Endodermal cell (in vitro differentiated cells): ENCODE data around the gene NEURL3. TPM values are rescaled to one million over a fixed set of nuclear protein-coding genes. Genes with fewer than 3 reads are reported as not detected.
A peak's percentile ranks its signal among the peaks of the same experiment; 100 is the strongest.

Experiments
- DNase-seq: peaks from one replicate; pipeline ENCODE4 v3.0.0-alpha.2; 2017
- H3K27ac ChIP-seq: 2 replicates; pipeline ENCODE4 v1.5.1; 2013; ENCODE audit warnings: mild to moderate bottlenecking, low read depth, low read length, moderate library complexity
- H3K27me3 ChIP-seq: 2 replicates; pipeline ENCODE4 v1.6.1; 2013; ENCODE audit warnings: mild to moderate bottlenecking, low read length, moderate library complexity; ENCODE audit not compliant: insufficient read depth, control insufficient read depth, poor library complexity, severe bottlenecking
- H3K36me3 ChIP-seq: 2 replicates; pipeline ENCODE4 v1.7.0; 2013; ENCODE audit warnings: mild to moderate bottlenecking, low read length, moderate library complexity; ENCODE audit not compliant: control insufficient read depth, insufficient read depth
- H3K4me1 ChIP-seq: one replicate; pipeline ENCODE4 v1.7.0; 2013; ENCODE audit warnings: low read length; ENCODE audit not compliant: control insufficient read depth, insufficient read depth
- H3K4me3 ChIP-seq: 2 replicates; pipeline ENCODE4 v1.5.1; 2013; ENCODE audit warnings: mild to moderate bottlenecking, low read length, moderate library complexity
- H3K9ac ChIP-seq: 2 replicates; pipeline ENCODE4 v1.6.1; 2013; ENCODE audit warnings: mild to moderate bottlenecking, low read length, moderate library complexity; ENCODE audit not compliant: poor library complexity, severe bottlenecking; ENCODE audit errors: extremely low read depth
- H3K9me3 ChIP-seq: 2 replicates; pipeline ENCODE4 v1.6.1; 2013; ENCODE audit warnings: mild to moderate bottlenecking, low read length, moderate library complexity; ENCODE audit not compliant: control insufficient read depth
- H3K27ac Mint-ChIP-seq: 2 replicates; pipeline ENCODE4 v1.8.0; 2020; ENCODE audit warnings: mixed read lengths
- H3K27me3 Mint-ChIP-seq: 2 replicates; pipeline ENCODE4 v1.8.0; 2021; ENCODE audit warnings: mild to moderate bottlenecking, mixed read lengths; ENCODE audit not compliant: insufficient read depth
- H3K36me3 Mint-ChIP-seq: 2 replicates; pipeline ENCODE4 v1.8.0; 2020; ENCODE audit warnings: low read depth, mixed read lengths
- H3K4me1 Mint-ChIP-seq: 2 replicates; pipeline ENCODE4 v1.8.0; 2020; ENCODE audit warnings: mixed read lengths
- H3K4me3 Mint-ChIP-seq: 2 replicates; pipeline ENCODE4 v1.8.0; 2020; ENCODE audit warnings: mild to moderate bottlenecking, moderate library complexity, mixed read lengths
- H3K9me3 Mint-ChIP-seq: 2 replicates; pipeline ENCODE4 v1.8.0; 2020; ENCODE audit warnings: mild to moderate bottlenecking, mixed read lengths
- WGBS, 2 experiments: methylation state at CpG; one replicate each; pipeline versions ENCODE4 v1.1.5 to v1.1.7; 2013; ENCODE audit warnings: missing lambda C conversion rate in 2 of 2, mixed read lengths in 1 of 2; ENCODE audit not compliant: insufficient coverage in 1 of 2, insufficient read length in 1 of 2; 5-methylcytosine and 5-hydroxymethylcytosine counted together
- total RNA-seq, 2 donors: library from RNA; stranded (reverse); fragmentation: NEBNext Ultra II Directional in 1 of 2; extraction: Animal tissue kit (Norgen Biotek cat#: 25700) in 1 of 2; gene quantifications; 2 replicates in 1 of 2; 3 replicates in 1 of 2; pipeline ENCODE4 v1.2.1, GENCODE V29; 2021
- TF ChIP-seq, protein P1 (sequence below): fragments of 200-600 bp; sonication (generic); conservative IDR thresholded peaks from 2 replicates; pipeline ENCODE4 v1.5.0; 2021; ENCODE audit warnings: antibody characterized with exemption, mild to moderate bottlenecking

The NEURL3 gene
- total RNA-seq, 2 donors from 2014 or later = not detected

DNA sequence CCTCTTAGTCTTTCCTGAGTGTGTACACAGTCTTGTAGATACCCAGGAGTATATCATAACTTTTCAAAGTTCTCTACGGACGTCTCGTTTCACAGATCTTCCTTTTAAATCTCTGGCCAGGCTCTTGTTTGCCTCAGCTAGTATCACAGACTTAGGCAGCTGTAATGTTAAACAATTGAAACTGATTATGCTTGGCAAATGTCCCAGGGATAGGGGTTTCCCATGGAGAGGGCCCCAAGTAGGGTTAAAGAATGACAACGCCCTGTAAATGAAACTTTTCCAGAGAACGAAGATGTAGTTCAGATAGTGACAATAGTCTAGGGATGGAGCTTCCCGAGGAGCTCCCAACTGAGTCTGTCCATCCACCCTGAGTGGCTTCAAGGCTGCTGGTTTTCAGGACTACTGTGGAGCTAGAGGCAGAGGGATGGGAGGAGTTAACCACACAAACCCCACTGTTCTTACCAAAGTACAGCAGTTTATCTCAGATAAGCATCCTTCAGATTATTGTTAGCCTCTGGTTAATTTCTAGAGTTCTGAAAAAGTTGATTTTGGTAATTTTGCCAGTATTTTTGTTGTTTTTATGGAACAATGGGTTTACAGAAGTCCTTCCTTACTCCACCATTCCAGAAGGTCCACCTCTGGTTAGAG, 9.1 kb downstream of the NEURL3 start:
- H3K4me1 ChIP-seq = no peaks in the 10 kb centered on the region
- H3K4me3 ChIP-seq = peak overlapping the region; percentile 54
- H3K27ac Mint-ChIP-seq = no peak overlapping the region
- H3K9me3 ChIP-seq = peaks cover 31% of the 10 kb centered on the region
- H3K27me3 ChIP-seq = no peaks in the 10 kb centered on the region
- 93 to 95% methylated on average over 3 to 6 of the region's 6 CpGs for WGBS, 2 experiments
- no peak overlapping the region for H3K9ac ChIP-seq
- peaks cover 28% of the 10 kb centered on the region for H3K9me3 Mint-ChIP-seq
- H3K36me3 Mint-ChIP-seq = peaks cover 1% of the 10 kb centered on the region
- TF ChIP-seq, protein P1, sequence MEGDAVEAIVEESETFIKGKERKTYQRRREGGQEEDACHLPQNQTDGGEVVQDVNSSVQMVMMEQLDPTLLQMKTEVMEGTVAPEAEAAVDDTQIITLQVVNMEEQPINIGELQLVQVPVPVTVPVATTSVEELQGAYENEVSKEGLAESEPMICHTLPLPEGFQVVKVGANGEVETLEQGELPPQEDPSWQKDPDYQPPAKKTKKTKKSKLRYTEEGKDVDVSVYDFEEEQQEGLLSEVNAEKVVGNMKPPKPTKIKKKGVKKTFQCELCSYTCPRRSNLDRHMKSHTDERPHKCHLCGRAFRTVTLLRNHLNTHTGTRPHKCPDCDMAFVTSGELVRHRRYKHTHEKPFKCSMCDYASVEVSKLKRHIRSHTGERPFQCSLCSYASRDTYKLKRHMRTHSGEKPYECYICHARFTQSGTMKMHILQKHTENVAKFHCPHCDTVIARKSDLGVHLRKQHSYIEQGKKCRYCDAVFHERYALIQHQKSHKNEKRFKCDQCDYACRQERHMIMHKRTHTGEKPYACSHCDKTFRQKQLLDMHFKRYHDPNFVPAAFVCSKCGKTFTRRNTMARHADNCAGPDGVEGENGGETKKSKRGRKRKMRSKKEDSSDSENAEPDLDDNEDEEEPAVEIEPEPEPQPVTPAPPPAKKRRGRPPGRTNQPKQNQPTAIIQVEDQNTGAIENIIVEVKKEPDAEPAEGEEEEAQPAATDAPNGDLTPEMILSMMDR = no peak
- H3K27ac ChIP-seq = no peak overlapping the region
- peaks cover 10% of the 10 kb centered on the region for H3K4me1 Mint-ChIP-seq
- DNase-seq = no peak
- no peaks in the 10 kb centered on the region for H3K36me3 ChIP-seq
- H3K27me3 Mint-ChIP-seq = peaks cover 18% of the 10 kb centered on the region
- H3K4me3 Mint-ChIP-seq = no peak overlapping the region

DNA sequence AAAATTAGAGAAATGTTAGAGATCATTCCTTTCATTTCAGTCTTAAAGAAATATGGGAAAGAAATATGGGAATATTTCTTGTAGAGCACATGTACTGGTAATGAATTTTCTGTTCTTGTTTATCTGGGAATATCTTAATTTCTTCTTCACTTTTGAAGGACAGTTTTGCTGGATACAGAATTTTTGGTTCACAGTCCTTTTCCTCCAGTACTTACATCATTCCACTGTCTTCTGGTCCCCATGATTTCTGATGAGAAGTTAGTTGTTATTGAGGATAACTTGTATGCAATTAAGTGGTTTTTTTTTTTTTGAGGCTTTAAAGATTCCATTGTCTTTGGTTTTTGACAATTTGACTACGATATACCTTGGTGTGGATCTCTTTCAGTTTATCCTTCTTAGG, 11.0 kb downstream of the NEURL3 start:
- Histone ChIP-seq H3K4me1 (no peaks in the 10 kb centered on the region), H3K27ac (no peak overlapping the region), H3K4me3 (peak overlapping the region; percentile 66), H3K9me3 (peaks cover 31% of the 10 kb centered on the region), H3K27me3 (no peaks in the 10 kb centered on the region), H3K9ac (no peak overlapping the region), H3K36me3 (no peaks in the 10 kb centered on the region)
- no peak for DNase-seq
- Mint-ChIP-seq H3K4me1 (peaks cover 10% of the 10 kb centered on the region), H3K27ac (no peak overlapping the region), H3K27me3 (peaks cover 8% of the 10 kb centered on the region), H3K36me3 (peaks cover 1% of the 10 kb centered on the region), H3K4me3 (no peak overlapping the region), H3K9me3 (peaks cover 28% of the 10 kb centered on the region)
- WGBS, 2 experiments = 96% methylated on average over 1 of the region's 1 CpG; no CpG with 5 or more reads in 1 of the 2 experiments
- TF ChIP-seq, protein P1 = no peak

- Mint-ChIP-seq H3K27ac (peak overlapping the region; percentile 84), H3K4me3 (no peak overlapping the region), H3K36me3 (peaks cover 1% of the 10 kb centered on the region), H3K9me3 (peaks cover 28% of the 10 kb centered on the region), H3K4me1 (peaks cover 10% of the 10 kb centered on the region), H3K27me3 (peaks cover 5% of the 10 kb centered on the region)
- no peak overlapping the region for H3K27ac ChIP-seq
- no peak overlapping the region for H3K9ac ChIP-seq
- no peaks in the 10 kb centered on the region for H3K4me1 ChIP-seq
- H3K36me3 ChIP-seq = no peaks in the 10 kb centered on the region
- no peak overlapping the region for H3K4me3 ChIP-seq
- peak; percentile 98 for DNase-seq
- no peaks in the 10 kb centered on the region for H3K27me3 ChIP-seq
- 40 to 55% methylated on average over 5 of the region's 5 CpGs for WGBS, 2 experiments
- TF ChIP-seq, protein P1 = no peak
- H3K9me3 ChIP-seq = peaks cover 31% of the 10 kb centered on the region
Observed at GRCh38 chr2:96493072-96493471, 12.1 kb downstream of the NEURL3 start.
